Measurements from ENCODE around the gene PRPF40A.

GRCh38 chr2:152720794-152721193 lies 3.5 kb upstream of the PRPF40A start:
- no peak for TF ChIP-seq CTCF (IDR thresholded peaks at IDR 0.05; ENCODE audit: low read length)
- no peak for TF ChIP-seq EZH2 (optimal IDR thresholded peaks at IDR 0.05; ENCODE audit: low read depth, low read length)
- TF ChIP-seq EZH2phosphoT487 (IDR thresholded peaks at IDR 0.05; ENCODE audit: low read length): no peak

All from MM.1S (cell line).